Measurements from ENCODE around the gene SEC24B. TPM values are rescaled to one million over a fixed set of nuclear protein-coding genes. Genes with fewer than 3 reads are reported as not detected.
"Not testable (repeated sequence)": the region's sequence is repeated elsewhere in the genome, so short reads cannot be mapped to it uniquely, and the experiment has no call there.

SEC24B gene
- total RNA-seq, 4 donors from 2014 or later, result 34.8 to 41.0 (median 37.8) TPM

DNA sequence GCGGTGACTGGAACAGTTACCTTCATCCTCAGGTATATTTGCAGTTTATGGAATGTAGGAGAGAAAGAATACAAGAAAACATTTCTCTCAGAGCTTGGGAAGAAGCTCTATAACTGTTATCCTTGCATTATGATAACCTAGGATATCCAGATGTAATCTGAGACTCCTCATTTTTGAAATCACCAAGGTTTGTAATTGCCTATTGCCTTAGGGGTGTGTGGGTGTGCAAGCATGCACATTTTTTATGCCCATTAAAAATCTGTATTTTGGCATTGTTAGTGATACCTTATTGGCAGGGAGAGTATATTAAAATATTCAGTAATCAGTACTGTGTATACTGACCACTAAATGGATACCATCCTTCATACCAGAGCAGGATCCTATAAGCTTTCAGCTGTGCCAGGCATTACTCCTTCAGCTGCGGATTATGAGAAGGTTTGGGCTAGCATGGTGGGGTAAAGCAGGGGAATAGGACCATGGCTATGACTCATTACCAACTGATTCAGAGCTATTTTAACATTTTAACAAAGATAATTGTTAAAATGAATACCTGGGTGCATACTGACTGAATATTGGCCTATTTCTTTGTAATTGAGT lies 8.3 kb downstream of the SEC24B start:
- no peak for TF ChIP-seq CTCF (IDR thresholded peaks at IDR 0.05)
- ATAC-seq (ENCODE audit: low FRiP score) (peak; percentile 53), DNase-seq (ENCODE audit: low spot score) (no peak)

- no peak for TF ChIP-seq CTCF (IDR thresholded peaks at IDR 0.05)
- no peak for DNase-seq (ENCODE audit: low spot score)
- ATAC-seq (ENCODE audit: low FRiP score), result no peak
Measured at GRCh38 chr4:109444182-109444844, 10.7 kb downstream of the SEC24B start.

GRCh38 chr4:109447278-109447677 lies 13.7 kb downstream of the SEC24B start:
- TF ChIP-seq CTCF (IDR thresholded peaks at IDR 0.05), result no peak
- ATAC-seq (ENCODE audit: low FRiP score) (no peak), DNase-seq (ENCODE audit: low spot score) (no peak)

- TF ChIP-seq CTCF (IDR thresholded peaks at IDR 0.05), result no peak
- ATAC-seq (ENCODE audit: low FRiP score), result no peak
- DNase-seq (ENCODE audit: low spot score), result no peak
Measured at GRCh38 chr4:109451544-109452273, 18.1 kb downstream of the SEC24B start.

DNA sequence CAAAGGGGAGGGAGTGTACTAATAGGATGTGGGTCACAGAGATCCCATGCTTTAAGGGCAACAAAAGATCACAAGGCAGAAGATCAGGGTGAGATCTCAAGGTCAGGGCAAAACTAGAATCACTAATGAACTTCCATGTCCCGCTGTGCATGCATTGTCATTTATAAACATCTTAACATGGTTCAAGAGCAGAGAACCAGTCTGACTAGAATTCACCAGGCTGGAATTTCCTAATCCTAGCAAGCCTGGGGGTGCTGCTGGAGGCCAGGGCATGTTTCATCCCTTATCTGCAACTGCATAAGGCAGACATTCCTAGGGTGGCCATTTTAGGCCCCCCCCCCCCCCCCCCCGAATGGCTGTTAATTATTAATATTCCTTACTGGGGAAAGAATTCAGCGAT lies 19.5 kb downstream of the SEC24B start:
- not testable (repeated sequence) for ATAC-seq (ENCODE audit: low FRiP score); DNase-seq (ENCODE audit: low spot score)

DNA sequence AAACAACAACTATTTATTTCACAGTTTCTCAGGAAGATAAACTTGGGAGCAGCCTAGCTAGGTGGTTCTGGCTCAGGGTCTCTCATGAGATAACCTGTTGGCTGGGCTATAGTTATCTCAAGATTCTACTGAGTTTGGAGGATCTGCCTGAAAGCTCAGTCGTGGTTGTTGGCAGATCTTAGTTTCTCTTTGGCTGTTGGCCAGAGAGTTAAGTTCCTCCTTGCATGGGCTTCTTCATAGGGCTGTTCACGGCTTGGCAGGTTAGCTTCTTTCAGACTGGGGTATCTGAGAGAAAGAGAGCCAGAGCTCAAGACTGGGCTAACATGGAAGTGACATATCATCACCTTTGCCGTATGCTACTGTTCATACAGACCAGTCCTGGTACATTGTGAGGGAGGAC lies 28.7 kb downstream of the SEC24B start:
- ATAC-seq (ENCODE audit: low FRiP score) (no peak), DNase-seq (ENCODE audit: low spot score) (no peak)
- no peak for TF ChIP-seq CTCF (IDR thresholded peaks at IDR 0.05)

- no peak for DNase-seq (ENCODE audit: low spot score)
- TF ChIP-seq CTCF (IDR thresholded peaks at IDR 0.05), result no peak
Measured at GRCh38 chr4:109462802-109463201, 29.2 kb downstream of the SEC24B start.

More at GRCh38 chr4:109462802-109463201, 29.2 kb downstream of the SEC24B start:
- ATAC-seq (ENCODE audit: low FRiP score), result no peak

All from omental fat pad (tissue), 4 donors.